ENCODE data around the gene LIN9. TPM values are rescaled to one million over a fixed set of nuclear protein-coding genes. Genes with fewer than 3 reads are reported as not detected.

Gene LIN9
- total and polyA plus RNA-seq, 2 donors (not counting 3 experiments of a cell fraction or from before 2014, with no cell fraction given) = 2.5 to 7.6 TPM

GRCh38 chr1:226357416-226357815, 48.5 kb upstream of the LIN9 start:
- no peaks in the 10 kb centered on the region for H4K20me1 ChIP-seq (replicated peaks; ENCODE audit: control insufficient read depth, extremely low read depth, insufficient read depth, low read length)
- intact Hi-C loops (cut with micrococcal nuclease) = no loop called here
- no peak overlapping the region for H3K9ac ChIP-seq (replicated peaks; ENCODE audit: extremely low read depth, insufficient read depth, low read length)
- dilution Hi-C loops (cut with MboI; ENCODE audit: extremely low pct_ligation_motif_present, low sequenced_read_pairs) = no loop called here
- BruUV-seq (replicated peaks) = no TSS peak
- FAIRE-seq (no peak), DNase-seq (ENCODE audit: low read depth, low spot score) (no peak)
- ChIA-PET CTCF (no interaction called here), POLR2A (no interaction called here)
- H3K4me3 ChIP-seq (replicated peaks in 1 of 3; ENCODE audit: insufficient read depth in 1 of 3, low read depth in 1 of 3, low read length in 3 of 3) = no peak overlapping the region
- no peaks in the 10 kb centered on the region for H3K4me1 ChIP-seq (ENCODE audit: control insufficient read depth, extremely low read depth, insufficient read depth, low read length)
- H3K36me3 ChIP-seq (ENCODE audit: control insufficient read depth in 2 of 2, extremely low read depth in 1 of 2, insufficient read depth in 2 of 2, low read length in 2 of 2) = peaks cover 2 to 8% of the 10 kb centered on the region in 2 experiments
- H3K4me2 ChIP-seq (ENCODE audit: insufficient read depth, low read length) = no peak overlapping the region
- no peaks in the 10 kb centered on the region for H3K27me3 ChIP-seq (ENCODE audit: control insufficient read depth in 2 of 2, insufficient read depth in 2 of 2, low read length in 2 of 2)
- H3K79me2 ChIP-seq (ENCODE audit: control insufficient read depth, insufficient read depth, low read length) = no peaks in the 10 kb centered on the region
- no peaks in the 10 kb centered on the region for H3K9me1 ChIP-seq (replicated peaks; ENCODE audit: control insufficient read depth, extremely low read depth, insufficient read depth, low read length)
- no peak overlapping the region for H3K27ac ChIP-seq (ENCODE audit: insufficient read depth, low read depth, low read length)
- no peak overlapping the region for H2AFZ ChIP-seq (ENCODE audit: low read depth, low read length)
- no peaks in the 10 kb centered on the region for H3K9me3 ChIP-seq (replicated peaks; ENCODE audit: control insufficient read depth, insufficient read depth, low read length)
- TF ChIP-seq GATA2 (IDR thresholded peaks at IDR 0.05; ENCODE audit: insufficient read depth, insufficient read length, low read depth, low read length) (no peak), CTCF (IDR thresholded peaks at IDR 0.05; ENCODE audit: extremely low read depth in 1 of 2, insufficient read depth in 1 of 2, low read depth in 1 of 2, low read length in 2 of 2) (no peak), POLR2AphosphoS5 (IDR thresholded peaks at IDR 0.05; ENCODE audit: insufficient read depth, low read depth, low read length) (no peak), POLR2A (IDR thresholded peaks at IDR 0.05; ENCODE audit: low read depth, low read length) (no peak), JUN (IDR thresholded peaks at IDR 0.05; ENCODE audit: borderline replicate concordance, insufficient read depth, insufficient read length, low read depth) (no peak), MYC (IDR thresholded peaks at IDR 0.05; ENCODE audit: low read depth, low read length) (no peak), FOS (IDR thresholded peaks at IDR 0.05; ENCODE audit: borderline replicate concordance, insufficient read depth, low read length) (no peak), EZH2 (IDR thresholded peaks at IDR 0.05; ENCODE audit: borderline replicate concordance, low read depth, low read length, severe bottlenecking) (no peak)
- TF ChIP-seq, protein P1, sequence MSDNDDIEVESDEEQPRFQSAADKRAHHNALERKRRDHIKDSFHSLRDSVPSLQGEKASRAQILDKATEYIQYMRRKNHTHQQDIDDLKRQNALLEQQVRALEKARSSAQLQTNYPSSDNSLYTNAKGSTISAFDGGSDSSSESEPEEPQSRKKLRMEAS (IDR thresholded peaks at IDR 0.05; ENCODE audit: insufficient read depth, insufficient read length) = no peak

All from endothelial cell of umbilical vein (primary cell).